Nephron progenitor cell (in vitro differentiated cells): ENCODE measurements around the gene STK39.

ENCODE experiments used
- DNase-seq: peaks from one replicate; pipeline ENCODE4 v3.0.0; 2021
- H3K27ac Mint-ChIP-seq: 2 replicates; pipeline ENCODE4 v1.8.0; 2021; ENCODE audit warnings: mild to moderate bottlenecking, moderate library complexity, mixed read lengths
- H3K27me3 Mint-ChIP-seq: 2 replicates; pipeline ENCODE4 v1.8.0; 2021; ENCODE audit warnings: mild to moderate bottlenecking, low read depth, mixed read lengths; ENCODE audit not compliant: poor library complexity
- H3K36me3 Mint-ChIP-seq: 2 replicates; pipeline ENCODE4 v1.8.0; 2021; ENCODE audit warnings: low read depth, mixed read lengths
- H3K4me1 Mint-ChIP-seq: 2 replicates; pipeline ENCODE4 v1.8.0; 2021; ENCODE audit warnings: mixed read lengths
- H3K4me3 Mint-ChIP-seq: 2 replicates; pipeline ENCODE4 v1.8.0; 2021; ENCODE audit warnings: mild to moderate bottlenecking, moderate library complexity, mixed read lengths
- H3K9me3 Mint-ChIP-seq: 2 replicates; pipeline ENCODE4 v1.8.0; 2021; ENCODE audit warnings: mild to moderate bottlenecking, moderate library complexity, mixed read lengths
- TF ChIP-seq, protein P1 (sequence below): fragments of 200-600 bp; sonication (generic); IDR thresholded peaks from 2 replicates; pipeline ENCODE4 v1.5.0; 2021; ENCODE audit warnings: antibody characterized with exemption

STK39 gene

GRCh38 chr2:167937403-167937802 lies 310.0 kb downstream of the STK39 start:
- Mint-ChIP-seq H3K36me3 (peaks cover 10% of the 10 kb centered on the region), H3K4me1 (peaks cover 28% of the 10 kb centered on the region), H3K9me3 (peaks cover 33% of the 10 kb centered on the region), H3K27me3 (peaks cover 3% of the 10 kb centered on the region), H3K27ac (no peak overlapping the region), H3K4me3 (no peak overlapping the region)
- DNase-seq, result no peak
- TF ChIP-seq, protein P1, sequence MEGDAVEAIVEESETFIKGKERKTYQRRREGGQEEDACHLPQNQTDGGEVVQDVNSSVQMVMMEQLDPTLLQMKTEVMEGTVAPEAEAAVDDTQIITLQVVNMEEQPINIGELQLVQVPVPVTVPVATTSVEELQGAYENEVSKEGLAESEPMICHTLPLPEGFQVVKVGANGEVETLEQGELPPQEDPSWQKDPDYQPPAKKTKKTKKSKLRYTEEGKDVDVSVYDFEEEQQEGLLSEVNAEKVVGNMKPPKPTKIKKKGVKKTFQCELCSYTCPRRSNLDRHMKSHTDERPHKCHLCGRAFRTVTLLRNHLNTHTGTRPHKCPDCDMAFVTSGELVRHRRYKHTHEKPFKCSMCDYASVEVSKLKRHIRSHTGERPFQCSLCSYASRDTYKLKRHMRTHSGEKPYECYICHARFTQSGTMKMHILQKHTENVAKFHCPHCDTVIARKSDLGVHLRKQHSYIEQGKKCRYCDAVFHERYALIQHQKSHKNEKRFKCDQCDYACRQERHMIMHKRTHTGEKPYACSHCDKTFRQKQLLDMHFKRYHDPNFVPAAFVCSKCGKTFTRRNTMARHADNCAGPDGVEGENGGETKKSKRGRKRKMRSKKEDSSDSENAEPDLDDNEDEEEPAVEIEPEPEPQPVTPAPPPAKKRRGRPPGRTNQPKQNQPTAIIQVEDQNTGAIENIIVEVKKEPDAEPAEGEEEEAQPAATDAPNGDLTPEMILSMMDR, result no peak

DNA sequence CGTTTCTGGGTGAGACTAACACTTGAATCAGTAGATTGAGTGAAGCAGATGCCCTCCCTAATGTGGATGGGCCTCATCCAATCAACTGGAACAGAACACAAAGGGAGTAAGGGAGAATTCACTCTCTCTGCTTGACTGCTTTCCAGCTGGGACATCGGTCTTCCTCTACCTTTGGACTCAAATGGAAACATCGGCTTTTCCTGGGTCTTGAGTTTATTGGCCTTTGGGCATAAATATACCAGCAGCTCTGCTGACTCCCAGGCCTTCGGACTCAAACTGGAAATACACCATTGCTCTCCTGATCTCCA lies 311.6 kb downstream of the STK39 start:
- H3K4me3 Mint-ChIP-seq, result peak overlapping the region; percentile 54
- peaks cover 26% of the 10 kb centered on the region for H3K4me1 Mint-ChIP-seq
- H3K27me3 Mint-ChIP-seq, result peaks cover 3% of the 10 kb centered on the region
- peak overlapping the region; percentile 96 for H3K27ac Mint-ChIP-seq
- DNase-seq, result no peak
- peaks cover 10% of the 10 kb centered on the region for H3K36me3 Mint-ChIP-seq
- H3K9me3 Mint-ChIP-seq, result peaks cover 27% of the 10 kb centered on the region
- TF ChIP-seq, protein P1, result no peak

DNA sequence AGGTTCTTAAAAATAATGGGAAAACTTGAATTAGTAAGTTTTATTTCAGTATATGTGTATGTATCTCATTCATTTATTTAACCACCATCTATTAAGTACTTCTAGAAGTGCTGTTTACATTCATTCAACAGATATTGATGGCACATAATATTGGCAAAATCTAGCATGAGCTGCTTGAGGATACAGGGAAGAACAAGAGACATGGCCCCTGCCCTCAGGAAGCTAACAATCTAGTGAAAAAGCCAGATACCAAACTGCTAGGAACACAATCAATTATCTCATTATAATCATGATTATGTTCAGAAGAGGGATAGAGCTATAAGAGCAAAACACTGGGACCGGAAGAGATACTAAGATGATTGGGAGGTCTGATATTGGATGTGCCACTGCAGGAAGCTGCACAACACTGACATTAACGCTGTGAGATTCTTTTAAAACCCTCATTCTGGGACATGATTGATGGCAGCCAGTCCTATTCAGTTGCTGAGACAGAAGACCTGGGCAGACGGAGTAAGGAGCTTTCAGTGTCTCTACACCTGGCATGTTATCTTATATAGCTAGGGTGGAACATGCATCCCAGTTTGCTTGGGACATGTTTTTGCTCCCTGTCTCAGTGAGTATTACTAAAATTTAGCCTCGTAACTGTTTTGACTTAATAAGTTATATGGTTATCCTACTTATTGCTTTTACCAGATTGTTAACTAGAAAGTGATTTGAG lies 314.1 kb downstream of the STK39 start:
- peaks cover 48% of the 10 kb centered on the region for H3K4me1 Mint-ChIP-seq
- TF ChIP-seq, protein P1, result no peak

GRCh38 chr2:167932123-167932693 lies 315.2 kb downstream of the STK39 start:
- no peak overlapping the region for H3K4me3 Mint-ChIP-seq
- H3K36me3 Mint-ChIP-seq, result peaks cover 10% of the 10 kb centered on the region
- no peak for DNase-seq
- TF ChIP-seq, protein P1, result no peak
- no peak overlapping the region for H3K27ac Mint-ChIP-seq
- peaks cover 27% of the 10 kb centered on the region for H3K9me3 Mint-ChIP-seq
- peaks cover 50% of the 10 kb centered on the region for H3K4me1 Mint-ChIP-seq
- peaks cover 6% of the 10 kb centered on the region for H3K27me3 Mint-ChIP-seq

More for the DNA sequence above, 314.1 kb downstream of the STK39 start:
- no peak for DNase-seq
- H3K36me3 Mint-ChIP-seq, result peaks cover 10% of the 10 kb centered on the region
- H3K27ac Mint-ChIP-seq, result no peak overlapping the region
- peaks cover 27% of the 10 kb centered on the region for H3K9me3 Mint-ChIP-seq
- H3K27me3 Mint-ChIP-seq, result peaks cover 3% of the 10 kb centered on the region
- H3K4me3 Mint-ChIP-seq, result no peak overlapping the region

GRCh38 chr2:167929484-167929883 lies 317.9 kb downstream of the STK39 start:
- peak overlapping the region; percentile 85 for H3K27ac Mint-ChIP-seq
- H3K36me3 Mint-ChIP-seq, result peaks cover 4% of the 10 kb centered on the region
- H3K4me3 Mint-ChIP-seq, result no peak overlapping the region
- peaks cover 4% of the 10 kb centered on the region for H3K27me3 Mint-ChIP-seq
- peaks cover 47% of the 10 kb centered on the region for H3K4me1 Mint-ChIP-seq
- TF ChIP-seq, protein P1, result no peak
- no peak for DNase-seq
- peaks cover 14% of the 10 kb centered on the region for H3K9me3 Mint-ChIP-seq

DNA sequence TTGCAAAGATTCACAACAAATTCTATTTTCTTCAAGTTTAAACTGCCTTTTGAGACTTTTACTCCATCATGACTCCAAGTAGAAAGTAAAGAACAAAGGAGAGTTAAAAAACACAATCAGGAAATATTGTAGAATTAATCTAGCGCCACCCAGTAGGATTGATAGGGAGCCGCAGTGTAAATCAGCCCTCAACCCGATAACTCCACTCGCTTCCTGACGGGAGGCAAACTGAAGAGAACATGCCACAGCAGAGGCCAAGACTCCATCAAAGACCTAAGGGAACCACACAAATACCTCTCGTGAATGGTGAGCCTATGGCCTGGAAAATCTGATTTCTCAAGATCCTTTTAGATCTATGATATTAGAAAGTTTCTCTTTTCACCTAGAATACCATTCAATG lies 319.0 kb downstream of the STK39 start:
- TF ChIP-seq, protein P1, result no peak
- H3K36me3 Mint-ChIP-seq, result no peaks in the 10 kb centered on the region
- H3K9me3 Mint-ChIP-seq, result peaks cover 4% of the 10 kb centered on the region
- H3K27ac Mint-ChIP-seq, result no peak overlapping the region
- DNase-seq, result no peak
- no peak overlapping the region for H3K4me3 Mint-ChIP-seq
- H3K4me1 Mint-ChIP-seq, result peaks cover 54% of the 10 kb centered on the region
- H3K27me3 Mint-ChIP-seq, result peaks cover 4% of the 10 kb centered on the region
